K562 (cell line): ENCODE results near the gene PSMA2. TPM values are rescaled to one million over a fixed set of nuclear protein-coding genes. Genes with fewer than 3 reads are reported as not detected.

Experiments
- ATAC-seq: fragments of 200-7000 bp; cut with Tn5 transposase; 3 replicates; pipeline ENCODE4 v1.9.1; 2020; ENCODE audit warnings: moderate library complexity
- BruUV-seq: library from RNA; stranded (reverse); fragments of 400-500 nt; replicated peaks from 2 replicates; lab custom pipeline; 2021; lab: Mats Ljungman, UMichigan
- CTCF ChIA-PET: fragments of 300-600 bp; formaldehyde crosslinking; extraction: SDS; loops from one replicate; lab custom pipeline; 2021; ENCODE audit warnings: low intra/inter-chr PET ratio; lab: Yijun Ruan, JAX
- POLR2A ChIA-PET: fragments of 300-600, 350-650 bp; sonication (Branson Sonifier 250); formaldehyde crosslinking; extraction: SDS; loops from one replicate; lab custom pipeline; 2021; ENCODE audit warnings: antibody characterized with exemption, inconsistent platforms; lab: Yijun Ruan, JAX
- DNase-seq, 4 experiments: peaks; one replicate each; pipeline versions ENCODE4 v3.0.0 to v3.0.0-alpha.2; 2011 to 2018; ENCODE audit warnings: low spot score in 3 of 4, mixed read lengths in 3 of 4; ENCODE audit errors: extremely low read depth in 1 of 4
- FAIRE-seq: peaks from 2 replicates; lab custom pipeline; 2011; peaks lifted over from hg19 to GRCh38; lab: Jason Lieb, UNC
- H2AFZ ChIP-seq: 2 replicates; pipeline ENCODE4 v1.6.0; 2011; ENCODE audit warnings: low read depth, low read length, control low read depth, inconsistent platforms
- H3K27ac ChIP-seq: fragments of 200-600 bp; 3 replicates; pipeline ENCODE4 v1.8.0; 2011; ENCODE audit warnings: low read depth, mild to moderate bottlenecking, control low read depth, inconsistent platforms, low read length, moderate library complexity, mixed read lengths; ENCODE audit errors: extremely low read depth
- H3K27me3 ChIP-seq, 2 experiments: fragments of 300-600 bp in 1 of 2; 2 replicates in 1 of 2; 3 replicates in 1 of 2; pipeline versions ENCODE4 v1.6.0 to v1.8.0; 2011; ENCODE audit warnings: inconsistent platforms in 2 of 2, low read length in 2 of 2, mild to moderate bottlenecking in 1 of 2, mixed read lengths in 1 of 2, moderate library complexity in 1 of 2; ENCODE audit not compliant: control insufficient read depth in 2 of 2, insufficient read depth in 2 of 2
- H3K36me3 ChIP-seq: fragments of 300-600 bp; 3 replicates; pipeline ENCODE4 v1.8.0; 2011; ENCODE audit warnings: mild to moderate bottlenecking, low read length, inconsistent platforms; ENCODE audit not compliant: control insufficient read depth, insufficient read depth
- H3K4me1 ChIP-seq, 2 experiments: fragments of 200-600 bp in 1 of 2; replicated peaks in 1 of 2; 2 replicates in 1 of 2; 3 replicates in 1 of 2; pipeline versions ENCODE4 v1.5.1 to v1.8.0; 2011; ENCODE audit warnings: inconsistent platforms in 2 of 2, low read length in 2 of 2, mild to moderate bottlenecking in 1 of 2, mixed read lengths in 1 of 2, moderate library complexity in 1 of 2; ENCODE audit not compliant: control insufficient read depth in 2 of 2, insufficient read depth in 2 of 2
- H3K4me2 ChIP-seq: 2 replicates; pipeline ENCODE4 v1.6.1; 2011; ENCODE audit warnings: low read length, control low read depth, inconsistent platforms, mixed read lengths; ENCODE audit not compliant: insufficient read depth
- H3K4me3 ChIP-seq: fragments of 200-600 bp; sonication (generic), shearing (Covaris generic); 2 replicates; pipeline ENCODE4 v1.5.1; 2016; ENCODE audit warnings: control low read depth, inconsistent platforms
- H3K79me2 ChIP-seq: fragments of 200-600 bp; 3 replicates; pipeline ENCODE4 v1.8.0; 2011; ENCODE audit warnings: low read length, inconsistent platforms; ENCODE audit not compliant: control insufficient read depth, insufficient read depth
- H3K9ac ChIP-seq, 2 experiments: 2 replicates each; pipeline versions ENCODE4 v1.6.0 to v1.6.1; 2011; ENCODE audit warnings: low read depth in 2 of 2, low read length in 2 of 2, control low read depth in 1 of 2, inconsistent platforms in 1 of 2, mild to moderate bottlenecking in 1 of 2, mixed read lengths in 1 of 2; ENCODE audit not compliant: insufficient read depth in 1 of 2
- H3K9me1 ChIP-seq: one replicate; pipeline ENCODE4 v1.6.0; 2011; ENCODE audit warnings: inconsistent platforms, mild to moderate bottlenecking, low read length, moderate library complexity; ENCODE audit not compliant: control insufficient read depth, insufficient read depth
- H3K9me3 ChIP-seq: replicated peaks from 2 replicates; pipeline ENCODE4 v1.5.1; 2011; ENCODE audit warnings: low read depth, low read length, inconsistent platforms; ENCODE audit not compliant: control insufficient read depth, insufficient read depth
- H4K20me1 ChIP-seq: replicated peaks from 2 replicates; pipeline ENCODE4 v1.6.1; 2011; ENCODE audit warnings: low read length, inconsistent platforms, mixed read lengths; ENCODE audit not compliant: control insufficient read depth, insufficient read depth
- ARID1B ChIP-seq: fragments of 450-650 bp; IDR thresholded peaks from 2 replicates; pipeline ENCODE4 v1.6.1; 2016; ENCODE audit warnings: antibody characterized with exemption, mild to moderate bottlenecking, inconsistent platforms
- CBFA2T2 ChIP-seq: fragments of 450-650 bp; conservative IDR thresholded peaks from 2 replicates; pipeline ENCODE4 v1.6.1; 2017; ENCODE audit warnings: mild to moderate bottlenecking
- CBFA2T3 ChIP-seq: fragments of 450-650 bp; IDR thresholded peaks from 2 replicates; pipeline ENCODE4 v1.6.1; 2017
- HDAC8 ChIP-seq: fragments of 450-650 bp; IDR thresholded peaks from 2 replicates; pipeline ENCODE4 v1.6.1; 2016; ENCODE audit warnings: mild to moderate bottlenecking, missing genetic modification characterization, moderate library complexity, missing compliant biosample characterization
- SOX6 ChIP-seq: fragments of 450-650 bp; IDR thresholded peaks from 2 replicates; pipeline ENCODE4 v1.6.1; 2014; ENCODE audit warnings: mild to moderate bottlenecking
- TAL1 ChIP-seq: fragments of 450-650 bp; IDR thresholded peaks from 2 replicates; pipeline ENCODE4 v1.6.1; 2016; ENCODE audit warnings: mild to moderate bottlenecking
- TCF3 ChIP-seq: sonication (generic); formaldehyde crosslinking; IDR thresholded peaks from 2 replicates; pipeline ENCODE4 v1.4.0; 2020; ENCODE audit warnings: mild to moderate bottlenecking, missing genetic modification reagents
- TEAD4 ChIP-seq, 2 experiments: sonication (generic) in 1 of 2; formaldehyde crosslinking in 1 of 2; IDR thresholded peaks; 2 replicates each; pipeline versions ENCODE4 v1.6.1 to v1.8.0; 2012 to 2022; ENCODE audit warnings: borderline replicate concordance in 1 of 2, inconsistent platforms in 1 of 2, low read length in 1 of 2, mild to moderate bottlenecking in 1 of 2, missing genetic modification reagents in 1 of 2
- ZNF23 ChIP-seq: fragments of 250-450 bp; sonication (Bioruptor Pico); IDR thresholded peaks from 2 replicates; pipeline ENCODE4 v1.4.0; 2020; ENCODE audit warnings: mild to moderate bottlenecking
- WGBS: fragments of 100-300 bp; shearing (Covaris generic); methylation state at CpG from one replicate; pipeline ENCODE4 v1.1.6; 2016; ENCODE audit warnings: low coverage, mixed read lengths; ENCODE audit not compliant: insufficient coverage; ENCODE audit errors: missing lambda C conversion rate; 5-methylcytosine and 5-hydroxymethylcytosine counted together
- in situ Hi-C: fragments of 300-500 bp; cut with MboI; formaldehyde crosslinking; loops from 4 replicates; pipeline ENCODE4 v1.15.0; 2018; ENCODE audit warnings: inconsistent platforms, mixed read lengths
- intact Hi-C: fragments of 100-400 bp; cut with micrococcal nuclease; formaldehyde crosslinking; loops from 2 replicates; pipeline ENCODE4 v1.14.2; 2022
- polyA plus RNA-seq, 8 experiments: library from polyadenylated mRNA; depleted of rRNA in 4 of 8; stranded (reverse) in 5 of 8; unstranded in 3 of 8; fragments of >200 nt; fragmentation: Nextera tagmentation in 2 of 8; fragmentation: Illumina TruSeq in 1 of 8; extraction: Ambion mirVana in 2 of 8; extraction: Trizol in 1 of 8; gene quantifications; 2 replicates each; pipeline versions ENCODE4 v1.2.1 to v1.2.3, GENCODE V29; 2011 to 2014; ENCODE audit warnings: inconsistent platforms in 1 of 8, missing spikeins in 1 of 8
- total RNA-seq, 7 experiments: library from RNA; depleted of rRNA in 6 of 7; stranded (reverse); fragments of >200 nt in 6 of 7; fragmentation: Illumina TruSeq in 2 of 7; extraction: Trizol in 2 of 7; gene quantifications; 2 replicates each; pipeline versions ENCODE4 v1.2.1 to v1.2.3, GENCODE V29; 2011 to 2021; ENCODE audit warnings: low replicate concordance in 1 of 7

PSMA2 gene
- total and polyA plus RNA-seq, 9 of the 15 experiments (the other 6 are each of a cell fraction or from before 2014, with no cell fraction given): 91.7 to 1,070 (median 213) TPM

- CTCF ChIA-PET: no interaction called here
- Histone ChIP-seq H2AFZ (peak overlapping the region; percentile 29; the same call in 1 of the 2 replicates), H3K9me1 (no peaks in the 10 kb centered on the region), H3K4me2 (no peak overlapping the region), H3K27me3 (no peaks in the 10 kb centered on the region), H4K20me1 (no peaks in the 10 kb centered on the region), H3K9me3 (peaks cover 5% of the 10 kb centered on the region; the same call in 1 of the 2 replicates)
- WGBS: 4% methylated on average over 2 of the region's 2 CpGs
- intact Hi-C loops: no loop called here
- BruUV-seq: no TSS peak
- peak; percentile 48 for TF ChIP-seq CBFA2T2
- TF ChIP-seq TAL1: peak; percentile 53; the same call in 1 of the 2 replicates
- TF ChIP-seq CBFA2T3: peak; percentile 76
- no peak for TF ChIP-seq HDAC8 (tag)
- no peak for TF ChIP-seq ZNF23 (CRISPR knock-in tag)
- TF ChIP-seq ARID1B: peak; percentile 51
- TF ChIP-seq TEAD4 (IDR thresholded peaks at IDR 0.05; ENCODE audit: low read length): 0 out of 2 replicates have a peak, but pooled peaks have one; percentile 47
- no peak for TF ChIP-seq TEAD4 (CRISPR knock-in tag; IDR thresholded peaks at IDR 0.05; ENCODE audit: borderline replicate concordance)
- peak; percentile 39; the same call in 1 of the 2 replicates for TF ChIP-seq SOX6
- 0 out of 2 replicates have a peak, but pooled peaks have one; percentile 22 for TF ChIP-seq TCF3 (CRISPR knock-in tag)
- TF ChIP-seq, all 486 proteins: peak for 7
- Histone ChIP-seq H3K4me1 (peaks cover 0 to 12% of the 10 kb centered on the region in 2 experiments; a peak in 2 of 5 replicates), H3K4me3 (no peak overlapping the region), H3K79me2 (no peaks in the 10 kb centered on the region), H3K27ac (no peak overlapping the region), H3K9ac (no peak overlapping the region), H3K36me3 (no peaks in the 10 kb centered on the region)
- DNase-seq: peak in 1 of 4 experiments; percentile 20
- no peak for FAIRE-seq
- in situ Hi-C loops: no loop called here
- ATAC-seq: peak; percentile 59
- POLR2A ChIA-PET: interaction anchor here (1.1 kb wide), 1 partner anchor 27 kb away, joined by 3 read pairs; no protein-coding TSS in a partner anchor
These were observed 32.3 kb upstream of the PSMA2 start for GRCh38 chr7:42964293-42964692.
